HG03175 (cell line): ENCODE data around the gene PKHD1.
A peak's percentile ranks its signal among the peaks of the same experiment; 100 is the strongest.

Experiments used
- ATAC-seq: cut with Tn5 transposase; IDR thresholded peaks from one replicate; pipeline ENCODE4 v1.9.1; 2021; ENCODE audit warnings: mild to moderate bottlenecking, moderate library complexity; ENCODE audit not compliant: unreplicated experiment

PKHD1 gene

DNA sequence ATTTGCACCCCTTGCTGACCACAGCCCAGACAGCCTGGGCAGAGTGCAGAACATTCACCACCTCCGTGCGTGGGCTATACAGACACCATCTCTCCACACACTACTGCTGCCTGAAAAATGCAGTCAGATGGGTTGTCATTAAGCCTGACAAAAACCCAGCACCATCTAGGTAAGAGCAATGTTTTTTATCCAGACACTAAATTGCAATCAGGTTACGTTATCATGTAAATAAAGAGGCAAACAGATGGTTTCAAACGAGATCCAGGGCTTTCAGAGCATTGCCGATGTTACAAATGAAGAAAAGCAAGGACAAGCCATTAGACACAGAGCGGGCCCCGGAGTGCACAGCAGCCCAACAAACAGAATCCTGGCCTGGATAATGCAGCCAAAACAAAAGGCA is 269.6 kb downstream of the PKHD1 start:
- no peak for ATAC-seq

DNA sequence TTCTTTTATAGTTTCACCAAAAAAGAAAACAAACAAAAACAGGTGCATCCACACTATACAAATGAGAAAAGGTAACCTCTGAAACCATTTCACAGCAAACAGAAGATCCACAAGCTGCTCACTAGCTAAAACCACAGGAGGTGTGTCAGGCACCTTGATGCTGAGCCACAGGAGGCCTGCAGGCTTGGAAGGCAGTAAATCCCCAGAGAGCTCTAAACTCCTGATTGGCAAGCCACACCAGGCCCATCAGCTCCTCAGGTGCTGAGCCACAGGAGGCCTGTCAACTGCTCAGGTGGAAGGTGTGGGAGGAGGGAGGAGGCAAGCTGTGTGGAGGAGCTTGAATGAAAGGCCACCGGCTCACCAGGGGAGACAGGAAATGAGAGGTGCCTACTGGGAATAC is 273.0 kb downstream of the PKHD1 start:
- no peak for ATAC-seq

DNA sequence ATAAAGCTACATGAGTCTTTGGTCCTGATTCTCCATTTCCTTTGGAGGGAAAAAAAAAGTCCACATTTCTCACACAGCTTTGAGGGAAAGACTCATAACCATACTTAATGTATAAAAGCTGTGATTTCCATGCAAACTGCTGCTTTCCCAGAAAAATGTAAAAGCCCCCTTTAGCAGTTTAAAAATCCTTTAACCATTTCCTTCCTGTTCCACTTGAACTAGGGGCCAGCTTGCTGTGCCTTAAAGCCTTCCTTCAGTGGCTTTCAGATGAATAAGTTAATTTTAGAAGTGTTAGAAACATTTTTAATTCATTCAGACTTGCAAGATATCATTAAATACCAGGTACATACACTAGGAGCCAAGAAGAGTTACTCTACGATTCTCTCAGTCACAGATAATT is 273.5 kb downstream of the PKHD1 start:
- no peak for ATAC-seq

DNA sequence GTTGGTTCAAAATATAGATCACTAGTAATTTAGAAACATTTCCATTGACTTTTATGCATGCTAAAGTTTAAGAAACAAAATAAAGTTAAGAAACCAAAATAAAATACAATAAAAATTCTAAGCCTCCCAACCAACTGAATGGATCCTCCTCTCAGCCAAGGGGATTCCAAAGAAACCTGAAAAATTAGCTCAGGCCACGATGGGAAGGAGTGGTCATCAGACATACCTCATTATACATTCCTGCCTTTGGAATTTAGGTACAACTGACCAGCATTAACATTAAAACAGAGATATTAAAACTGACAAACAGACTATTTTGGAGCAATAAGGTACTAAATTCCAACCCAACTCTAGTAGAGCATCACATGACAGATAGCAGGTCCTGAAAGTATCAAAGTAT is 275.2 kb downstream of the PKHD1 start:
- no peak for ATAC-seq

DNA sequence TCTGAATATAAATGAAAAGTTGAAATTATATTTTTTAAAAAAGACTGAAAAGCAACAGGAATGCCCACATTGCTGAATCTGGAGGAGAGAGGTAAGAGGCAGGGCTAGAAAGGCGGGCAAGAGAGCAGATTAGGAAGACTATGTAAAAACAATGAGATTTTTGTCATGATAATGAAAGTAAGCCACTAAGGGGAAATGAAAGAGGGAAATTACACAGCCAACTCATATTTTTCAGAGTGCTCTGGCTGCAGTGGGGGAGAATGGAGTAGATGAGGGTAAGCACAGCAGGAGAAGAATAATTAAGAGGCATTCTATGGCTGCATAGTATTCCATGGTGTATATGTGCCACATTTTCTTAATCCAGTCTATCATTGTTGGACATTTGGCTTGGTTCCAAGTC is 281.9 kb downstream of the PKHD1 start:
- no peak for ATAC-seq

DNA sequence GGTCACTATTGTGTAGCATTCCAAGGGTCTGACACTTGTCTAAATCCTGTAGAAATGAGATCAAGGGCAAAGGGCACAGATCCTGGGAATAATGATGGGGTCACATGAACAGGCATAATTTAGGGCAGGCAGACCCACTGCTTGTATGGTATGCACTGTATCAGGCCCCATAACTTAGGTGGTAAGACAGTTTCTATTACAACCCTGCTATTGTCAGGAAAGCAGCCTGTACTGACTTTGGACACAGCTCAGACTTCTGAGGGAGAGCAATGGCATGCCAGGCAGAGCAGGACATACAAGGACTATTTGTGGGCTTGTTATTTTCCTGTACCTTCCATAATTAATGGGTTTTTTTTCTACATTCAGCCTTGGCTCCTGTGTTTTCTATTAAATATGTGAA is 286.8 kb downstream of the PKHD1 start:
- ATAC-seq: no peak

DNA sequence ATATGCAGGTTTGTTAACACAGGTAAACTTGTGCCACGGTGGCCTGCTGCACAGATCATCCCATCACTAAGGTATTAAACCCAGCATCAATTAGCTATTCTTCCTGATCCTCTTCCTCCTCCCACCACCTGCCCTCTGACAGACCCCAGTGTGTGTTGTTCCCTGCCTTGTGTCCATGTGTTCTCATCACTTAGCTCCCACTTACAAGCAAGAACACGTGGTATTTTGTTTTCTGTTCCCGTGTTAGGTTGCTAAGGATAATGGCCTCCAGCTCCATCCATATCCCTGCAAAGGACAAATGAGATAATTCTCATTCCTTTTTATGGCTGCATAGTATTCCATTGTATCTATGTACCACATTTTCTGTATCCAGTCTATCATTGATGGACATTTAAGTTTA is 294.0 kb downstream of the PKHD1 start:
- no peak for ATAC-seq

DNA sequence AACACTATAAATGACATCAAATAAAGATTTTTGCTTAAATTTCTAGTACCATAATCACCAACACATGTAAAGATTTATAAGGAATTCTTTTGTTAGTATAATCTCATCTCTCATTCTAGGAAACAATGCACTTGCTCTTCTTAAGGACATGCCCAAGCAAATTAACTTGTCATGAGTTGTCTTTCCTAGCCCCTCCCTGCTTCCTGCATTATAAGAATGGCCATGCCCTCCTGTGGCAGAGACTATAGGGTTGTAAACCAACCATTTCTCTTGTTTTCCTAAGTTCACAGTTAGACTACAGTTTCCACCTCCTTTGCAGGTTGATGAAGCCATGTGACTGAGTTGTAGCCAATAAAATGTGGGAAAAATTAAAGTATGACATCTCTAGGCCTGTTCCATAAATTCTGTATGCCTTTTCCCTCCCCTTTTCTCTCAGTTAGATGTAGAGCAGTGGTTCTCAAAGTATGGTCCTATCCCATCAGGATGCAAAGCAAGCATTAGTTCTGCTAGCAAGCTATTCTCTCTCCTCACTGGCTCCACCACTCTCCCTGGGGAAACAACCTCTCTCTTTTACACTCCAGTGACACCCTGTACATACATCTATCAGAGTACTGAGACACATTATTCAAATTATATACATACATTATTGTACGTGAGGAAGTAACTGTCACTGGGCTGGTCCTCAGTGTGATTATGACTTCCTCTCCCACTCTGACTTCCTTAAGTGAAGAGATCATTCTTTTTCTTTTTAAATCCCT is 295.0 kb downstream of the PKHD1 start:
- no peak for ATAC-seq

DNA sequence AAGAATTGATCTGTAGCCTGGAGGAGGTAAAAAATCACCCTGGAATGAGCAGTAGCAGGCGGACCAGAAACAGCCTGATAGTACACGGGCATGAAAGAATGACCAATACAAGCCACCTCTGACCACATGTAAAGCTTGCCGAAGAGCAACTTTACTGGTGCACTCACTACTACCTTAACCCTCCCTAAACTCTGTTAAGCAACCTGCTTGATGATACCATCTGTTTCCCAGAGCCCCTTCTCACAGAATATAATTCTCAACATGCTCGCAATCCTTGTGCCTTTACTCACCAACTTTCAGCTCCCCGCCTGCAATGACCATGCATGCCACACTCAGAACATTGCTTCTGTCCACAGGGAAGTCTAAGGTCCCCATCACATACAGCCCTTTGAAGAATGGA is 296.5 kb downstream of the PKHD1 start:
- ATAC-seq: no peak

DNA sequence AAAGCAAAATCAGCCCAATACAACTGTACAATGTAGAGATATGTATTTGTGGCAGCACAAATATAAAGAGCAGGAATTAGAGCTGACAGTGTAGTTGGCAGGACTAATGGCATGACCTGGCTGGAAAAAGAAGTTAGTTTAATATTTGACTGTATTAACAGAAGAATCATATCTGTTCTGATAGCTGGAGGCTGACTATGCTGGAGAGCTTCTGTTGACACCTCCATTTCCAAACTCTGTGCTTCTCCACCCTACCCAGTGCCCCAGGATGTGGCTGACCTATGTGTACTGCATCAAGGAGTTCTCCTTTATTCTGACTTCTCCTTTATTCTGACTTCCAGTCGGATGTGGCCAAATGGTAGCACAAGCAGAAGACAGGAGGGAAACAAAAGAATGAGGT is 299.3 kb downstream of the PKHD1 start:
- no peak for ATAC-seq

DNA sequence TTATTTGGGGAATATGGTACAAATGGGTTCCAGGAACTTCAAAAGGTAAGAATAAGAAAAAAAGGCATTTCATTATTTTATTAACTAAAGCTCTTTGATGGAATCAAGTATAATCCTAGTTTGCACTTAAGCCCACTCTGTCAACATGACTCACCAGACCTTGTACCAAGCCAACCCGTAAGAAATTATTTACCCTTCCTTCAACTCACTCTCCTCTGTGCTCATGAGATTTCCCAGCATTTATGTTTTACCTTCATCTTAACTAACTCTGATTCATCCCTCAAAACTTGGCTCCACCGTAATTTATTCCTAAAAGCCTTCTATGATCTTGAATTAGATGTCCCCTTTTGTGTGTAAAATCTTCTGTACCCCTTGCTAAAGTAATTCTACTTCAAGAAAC is 308.7 kb downstream of the PKHD1 start:
- ATAC-seq: no peak

DNA sequence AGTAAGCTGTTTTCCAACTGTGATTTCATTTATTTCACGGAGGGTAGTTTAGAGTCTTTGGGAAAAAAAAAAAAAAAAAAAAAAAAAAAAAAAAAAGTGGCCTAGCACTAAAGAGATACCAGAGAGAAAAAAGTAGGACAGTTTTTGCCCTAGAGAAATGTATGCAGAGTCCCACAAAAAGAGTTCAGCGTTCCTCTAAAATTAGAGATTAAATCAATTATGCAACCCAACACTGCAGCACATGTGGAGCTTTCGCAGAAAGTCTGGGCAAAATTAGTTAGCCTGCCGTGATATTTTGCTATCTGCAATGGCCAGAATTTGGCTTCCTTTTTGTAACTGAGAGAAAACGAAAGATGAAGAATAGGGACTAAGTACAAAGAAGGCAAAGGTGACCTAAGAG is 309.8 kb downstream of the PKHD1 start:
- ATAC-seq: no peak

DNA sequence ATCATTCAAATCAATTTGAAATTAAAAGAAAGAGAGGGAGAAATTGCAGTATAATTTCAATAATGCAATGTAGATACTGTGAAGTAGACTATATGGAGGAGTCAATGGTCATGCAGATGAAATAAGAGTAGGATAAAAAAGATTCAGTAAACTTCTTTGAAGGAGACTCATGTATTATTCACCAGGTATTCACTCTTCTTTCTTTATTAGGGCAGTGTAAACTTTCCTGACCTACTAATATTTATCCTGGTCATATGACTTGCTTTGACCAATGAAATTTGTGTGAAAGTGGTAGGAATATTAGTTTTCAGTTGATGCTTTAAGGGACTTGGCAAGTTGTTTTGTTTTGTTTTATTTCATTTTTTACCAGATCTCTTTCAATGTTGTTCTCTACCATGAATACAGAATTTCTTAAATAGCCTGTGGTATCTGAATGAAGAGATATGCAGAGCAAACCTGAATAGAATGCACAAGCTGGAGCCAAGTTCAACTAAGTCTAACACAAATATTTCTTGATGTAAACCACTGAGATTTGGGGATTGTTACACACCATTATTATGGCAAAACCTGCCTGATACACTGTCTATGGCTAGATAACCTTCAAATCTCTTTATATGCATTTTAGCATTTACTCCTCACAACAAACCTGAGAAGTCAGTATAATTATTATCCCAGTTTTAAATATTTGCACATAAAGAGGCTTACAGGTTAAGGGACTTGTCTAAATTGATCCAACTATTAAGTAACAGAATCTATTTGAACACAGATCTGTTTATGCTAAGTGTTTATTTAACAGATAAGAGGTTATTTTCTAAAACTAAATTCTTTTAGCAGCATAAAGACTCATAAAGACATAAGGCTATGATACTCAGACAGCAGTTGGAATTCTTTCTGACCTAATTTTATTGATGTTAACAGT is 311.2 kb downstream of the PKHD1 start:
- no peak for ATAC-seq

DNA sequence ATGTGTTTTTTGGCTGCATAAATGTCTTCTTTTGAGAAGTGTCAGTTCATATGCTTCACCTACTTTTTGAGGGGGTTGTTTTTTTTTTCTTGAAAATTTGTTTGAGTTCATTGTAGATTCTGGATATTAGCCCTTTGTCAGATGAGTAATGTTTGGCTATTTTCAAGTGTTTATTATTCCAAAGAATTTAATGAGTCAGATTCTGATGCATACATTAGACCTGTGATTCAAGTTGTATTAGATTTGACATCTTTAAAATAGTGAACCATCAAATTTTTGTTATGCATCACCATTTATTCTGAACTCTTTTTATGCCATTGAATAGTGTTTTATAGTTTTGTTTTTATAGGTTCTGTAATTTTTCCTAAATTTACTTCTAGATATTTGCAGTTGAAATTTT is 319.3 kb downstream of the PKHD1 start:
- ATAC-seq: no peak

DNA sequence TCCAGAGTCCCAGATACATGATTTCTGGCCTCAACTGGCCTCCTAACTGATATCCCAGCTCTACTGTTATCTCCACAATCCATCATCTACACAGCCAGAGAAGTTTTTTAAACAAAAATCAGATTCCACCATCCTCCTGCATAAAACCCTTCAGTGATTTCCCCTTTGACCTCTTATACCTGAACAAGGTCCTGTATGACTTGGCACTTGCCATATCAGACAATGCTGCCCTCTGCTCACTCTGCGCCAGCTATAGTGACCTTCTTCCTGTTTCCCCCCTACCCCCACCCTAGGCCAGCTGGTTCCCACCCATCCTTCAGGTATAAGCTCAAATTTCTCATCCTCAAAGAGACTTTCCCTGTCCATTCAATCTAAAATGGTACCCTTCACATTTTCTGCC is 322.2 kb downstream of the PKHD1 start:
- ATAC-seq: no peak

DNA sequence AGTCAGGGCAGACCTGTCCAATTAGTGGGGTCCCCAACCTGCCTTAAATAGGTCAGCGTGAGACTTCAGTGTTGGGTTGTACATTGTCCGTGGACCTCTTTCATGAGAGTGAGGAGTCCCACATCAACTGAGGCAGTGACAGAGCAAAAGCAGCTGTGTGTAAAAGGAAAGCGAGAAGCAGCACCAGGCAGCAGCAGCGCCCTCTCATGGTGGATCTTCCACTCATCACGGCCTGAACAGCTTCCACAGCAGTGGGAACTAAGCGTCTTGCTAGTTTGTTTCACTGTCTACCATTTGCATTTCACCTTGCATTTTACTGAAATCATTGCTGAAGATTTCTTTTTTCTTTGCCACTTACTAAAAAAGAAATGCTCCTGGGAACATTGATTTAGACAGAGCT is 333.8 kb downstream of the PKHD1 start:
- ATAC-seq: peak; percentile 65

DNA sequence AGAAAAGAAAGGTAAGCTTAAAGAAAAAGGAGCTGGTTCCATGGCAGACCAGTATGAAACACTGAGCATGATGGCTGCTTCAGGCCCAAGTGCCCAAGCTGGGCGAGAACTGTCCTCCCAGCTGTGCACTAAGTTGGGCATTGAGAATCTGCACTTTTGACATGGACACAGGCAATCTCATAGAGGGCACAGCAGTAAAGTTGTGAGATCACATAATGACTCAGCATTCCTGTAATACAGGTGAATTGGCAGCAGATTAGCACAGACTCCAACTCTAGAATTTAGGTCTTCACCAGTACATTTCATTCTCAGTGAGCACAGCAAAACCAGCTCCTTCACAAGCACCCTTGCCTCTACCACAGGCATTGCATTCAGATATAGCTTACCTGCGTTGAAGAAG is 343.4 kb downstream of the PKHD1 start:
- no peak for ATAC-seq

DNA sequence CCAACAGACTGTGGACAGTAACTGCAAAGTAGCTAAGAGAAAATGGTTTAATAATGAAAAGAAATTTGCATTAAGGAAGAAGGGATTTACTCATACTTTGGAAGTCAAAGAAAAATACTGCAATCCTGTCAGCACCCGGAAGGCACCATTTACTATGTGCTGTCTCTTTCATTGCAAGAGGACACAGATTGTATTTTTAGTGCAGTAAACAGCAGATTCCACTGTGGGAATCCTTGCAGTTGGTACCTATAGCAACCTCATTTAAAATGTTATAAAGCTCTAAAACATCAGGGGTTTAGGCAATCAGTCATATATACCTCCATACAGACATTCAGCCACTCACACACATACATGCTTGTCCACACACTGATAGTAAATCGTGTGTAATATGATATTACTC is 346.8 kb downstream of the PKHD1 start:
- ATAC-seq: no peak

DNA sequence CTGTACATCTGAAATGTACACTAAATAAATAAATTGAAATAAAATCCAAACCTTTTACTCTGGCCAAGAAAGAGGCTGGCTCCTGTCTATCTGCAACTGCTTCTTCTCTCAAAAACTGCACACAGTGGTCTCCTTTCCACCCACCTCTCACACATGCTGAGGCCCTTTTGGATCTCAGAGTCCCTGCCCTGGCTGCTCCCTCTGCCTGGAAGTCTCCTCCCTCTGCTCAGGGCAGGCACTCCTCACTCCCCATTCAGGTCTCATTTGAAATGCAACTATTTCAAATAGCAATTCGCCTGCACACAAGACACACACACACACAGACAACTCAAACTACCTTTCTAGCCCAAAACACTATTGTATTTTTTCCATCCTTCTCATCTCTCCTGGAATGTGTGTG is 348.8 kb downstream of the PKHD1 start:
- no peak for ATAC-seq

DNA sequence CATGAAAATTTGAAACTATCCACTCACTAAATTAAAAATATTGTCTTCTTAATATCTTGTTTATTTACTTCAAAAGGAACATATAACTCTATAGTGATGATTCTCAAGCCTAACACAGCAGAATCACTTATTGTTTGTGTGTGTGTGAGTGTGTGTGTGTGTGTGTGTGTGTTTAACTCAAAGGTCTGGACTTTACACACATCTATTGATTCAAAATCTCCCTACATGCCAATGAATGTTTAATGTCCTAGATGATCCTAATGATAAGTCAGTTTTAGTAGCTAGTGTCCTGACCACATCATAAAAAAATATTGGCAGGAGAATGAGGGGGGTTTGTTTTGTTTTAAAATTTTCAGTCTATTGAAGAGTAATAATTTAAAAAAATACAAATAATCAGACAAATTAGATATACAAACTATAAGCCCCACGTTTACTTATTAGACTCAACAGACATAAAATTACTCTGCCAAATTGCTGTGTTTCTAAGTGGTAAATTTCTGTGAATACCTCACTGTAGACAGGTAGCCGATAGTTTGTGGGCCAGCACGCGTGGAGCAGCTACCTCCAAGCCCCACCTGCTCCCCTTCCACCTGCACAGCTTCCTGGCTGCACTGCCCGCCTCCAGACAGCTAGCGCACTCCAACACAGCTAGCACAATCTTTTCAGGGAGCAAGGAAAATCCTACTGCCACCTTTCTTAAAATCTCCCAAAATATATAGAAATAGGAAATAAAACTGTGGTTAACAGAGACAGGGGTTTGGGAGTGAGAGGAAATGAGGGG is 349.6 kb downstream of the PKHD1 start:
- ATAC-seq: no peak

DNA sequence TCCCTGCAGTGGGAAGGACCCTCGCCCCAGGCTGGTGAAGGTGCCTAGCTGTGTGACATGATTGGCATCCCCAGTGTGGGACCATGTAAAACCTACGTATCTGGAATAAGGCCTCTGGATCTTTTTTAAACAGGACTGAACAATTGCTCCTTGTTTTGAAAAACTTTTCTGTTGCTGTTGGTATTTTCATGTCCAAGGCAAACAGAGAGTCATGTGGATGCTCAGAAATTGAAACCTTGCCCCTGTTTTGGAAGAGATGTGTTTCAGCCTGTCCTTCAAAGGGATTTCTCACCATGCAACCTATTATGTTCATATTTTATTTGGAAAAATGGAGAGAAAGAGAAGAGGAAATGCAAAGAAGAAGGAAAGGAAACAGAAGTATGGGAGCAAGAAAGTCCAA is 362.3 kb downstream of the PKHD1 start:
- ATAC-seq: no peak

DNA sequence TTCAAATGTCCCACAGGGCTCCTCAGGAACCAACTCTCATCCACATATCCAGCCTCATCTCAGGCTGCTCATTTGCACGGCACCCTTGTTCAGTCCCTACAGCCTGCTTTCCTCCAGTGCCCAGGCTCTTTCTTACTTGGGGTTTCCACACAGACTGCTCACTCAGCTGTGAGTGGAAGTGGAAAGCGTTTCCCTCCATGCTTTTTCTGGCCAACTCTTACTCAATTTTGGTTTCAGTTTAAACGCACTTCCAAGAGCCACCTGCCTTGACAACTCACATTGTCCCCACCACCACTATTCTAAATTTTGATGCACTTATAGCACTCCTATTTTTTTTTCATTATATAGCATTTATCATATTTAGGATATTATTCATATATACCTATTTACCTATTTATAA is 367.1 kb downstream of the PKHD1 start:
- ATAC-seq: no peak
